Osteoblast (primary cell): Measurements from ENCODE around the gene PTGDS. TPM values are rescaled to one million over a fixed set of nuclear protein-coding genes. Genes with fewer than 3 reads are reported as not detected.

ENCODE experiments used
- DNase-seq: peaks from one replicate; pipeline ENCODE4 v3.0.0; 2011; ENCODE audit warnings: low spot score, mixed read lengths; ENCODE audit not compliant: insufficient read length; ENCODE audit errors: missing footprints
- H2AFZ ChIP-seq: 2 replicates; pipeline ENCODE4 v1.6.0; 2011; ENCODE audit warnings: mild to moderate bottlenecking, low read length
- H3K27ac ChIP-seq: 2 replicates; pipeline ENCODE4 v1.5.1; 2011; ENCODE audit warnings: mild to moderate bottlenecking, low read depth, low read length, moderate library complexity
- H3K27me3 ChIP-seq: 2 replicates; pipeline ENCODE4 v1.6.0; 2012; ENCODE audit warnings: mild to moderate bottlenecking, control low read depth, inconsistent platforms, low read length, moderate library complexity; ENCODE audit not compliant: insufficient read depth
- H3K36me3 ChIP-seq: 2 replicates; pipeline ENCODE4 v1.5.1; 2011; ENCODE audit warnings: mild to moderate bottlenecking, low read length, control low read depth, moderate library complexity; ENCODE audit not compliant: insufficient read depth
- H3K4me1 ChIP-seq: 2 replicates; pipeline ENCODE4 v1.5.1; 2011; ENCODE audit warnings: mild to moderate bottlenecking, low read length, control low read depth, moderate library complexity; ENCODE audit not compliant: insufficient read depth
- H3K4me2 ChIP-seq: 2 replicates; pipeline ENCODE4 v1.6.0; 2011; ENCODE audit warnings: mild to moderate bottlenecking, low read length; ENCODE audit not compliant: insufficient read depth
- H3K4me3 ChIP-seq: fragments of 200-600 bp; sonication (generic); 3 replicates; pipeline ENCODE4 v1.5.1; 2012; ENCODE audit warnings: mild to moderate bottlenecking, low read length, inconsistent platforms; ENCODE audit not compliant: insufficient read depth
- H3K79me2 ChIP-seq: 2 replicates; pipeline ENCODE4 v1.6.0; 2012; ENCODE audit warnings: mild to moderate bottlenecking, low read length, control low read depth, inconsistent platforms; ENCODE audit not compliant: insufficient read depth
- H3K9me3 ChIP-seq: 2 replicates; pipeline ENCODE4 v1.5.1; 2011; ENCODE audit warnings: low read depth, low read length, control low read depth
- H4K20me1 ChIP-seq: 2 replicates; pipeline ENCODE4 v1.6.0; 2012; ENCODE audit warnings: mild to moderate bottlenecking, low read length, control low read depth; ENCODE audit not compliant: insufficient read depth
- total RNA-seq: library from RNA; depleted of rRNA; stranded (reverse); fragments of >200 nt; gene quantifications from 2 replicates; pipeline ENCODE4 v1.2.3, GENCODE V29; 2012
- TF ChIP-seq, protein P1 (sequence below): IDR thresholded peaks from 2 replicates; pipeline ENCODE4 v1.5.1; 2011; ENCODE audit warnings: mild to moderate bottlenecking, low read depth, low read length, moderate library complexity; ENCODE audit errors: extremely low read depth

Gene PTGDS
- total RNA-seq, 1 donor = 57.9 TPM

GRCh38 chr9:136942881-136943230 is 34.4 kb upstream of the PTGDS start:
- no peak overlapping the region for H2AFZ ChIP-seq
- H3K4me1 ChIP-seq = peaks cover 8% of the 10 kb centered on the region
- DNase-seq = peak; percentile 83
- H3K4me2 ChIP-seq = peak overlapping the region; percentile 88
- H4K20me1 ChIP-seq = peaks cover 17% of the 10 kb centered on the region
- H3K79me2 ChIP-seq = peaks cover 39% of the 10 kb centered on the region
- peaks cover 44% of the 10 kb centered on the region for H3K36me3 ChIP-seq
- H3K27me3 ChIP-seq = no peaks in the 10 kb centered on the region
- peak overlapping the region; percentile 88 for H3K4me3 ChIP-seq
- H3K9me3 ChIP-seq = no peaks in the 10 kb centered on the region
- TF ChIP-seq, protein P1, sequence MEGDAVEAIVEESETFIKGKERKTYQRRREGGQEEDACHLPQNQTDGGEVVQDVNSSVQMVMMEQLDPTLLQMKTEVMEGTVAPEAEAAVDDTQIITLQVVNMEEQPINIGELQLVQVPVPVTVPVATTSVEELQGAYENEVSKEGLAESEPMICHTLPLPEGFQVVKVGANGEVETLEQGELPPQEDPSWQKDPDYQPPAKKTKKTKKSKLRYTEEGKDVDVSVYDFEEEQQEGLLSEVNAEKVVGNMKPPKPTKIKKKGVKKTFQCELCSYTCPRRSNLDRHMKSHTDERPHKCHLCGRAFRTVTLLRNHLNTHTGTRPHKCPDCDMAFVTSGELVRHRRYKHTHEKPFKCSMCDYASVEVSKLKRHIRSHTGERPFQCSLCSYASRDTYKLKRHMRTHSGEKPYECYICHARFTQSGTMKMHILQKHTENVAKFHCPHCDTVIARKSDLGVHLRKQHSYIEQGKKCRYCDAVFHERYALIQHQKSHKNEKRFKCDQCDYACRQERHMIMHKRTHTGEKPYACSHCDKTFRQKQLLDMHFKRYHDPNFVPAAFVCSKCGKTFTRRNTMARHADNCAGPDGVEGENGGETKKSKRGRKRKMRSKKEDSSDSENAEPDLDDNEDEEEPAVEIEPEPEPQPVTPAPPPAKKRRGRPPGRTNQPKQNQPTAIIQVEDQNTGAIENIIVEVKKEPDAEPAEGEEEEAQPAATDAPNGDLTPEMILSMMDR = no peak
- H3K27ac ChIP-seq = no peak overlapping the region

- Histone ChIP-seq H3K4me3 (peak overlapping the region; percentile 88), H3K27me3 (no peaks in the 10 kb centered on the region), H3K9me3 (no peaks in the 10 kb centered on the region), H3K4me1 (peaks cover 12% of the 10 kb centered on the region), H3K4me2 (peak overlapping the region; percentile 88), H3K27ac (peak overlapping the region; percentile 65), H2AFZ (no peak overlapping the region), H4K20me1 (peaks cover 17% of the 10 kb centered on the region), H3K36me3 (peaks cover 42% of the 10 kb centered on the region), H3K79me2 (peaks cover 39% of the 10 kb centered on the region)
- peak; percentile 99 for DNase-seq
- TF ChIP-seq, protein P1 = no peak
Measured at GRCh38 chr9:136943291-136944211, 33.8 kb upstream of the PTGDS start.

DNA sequence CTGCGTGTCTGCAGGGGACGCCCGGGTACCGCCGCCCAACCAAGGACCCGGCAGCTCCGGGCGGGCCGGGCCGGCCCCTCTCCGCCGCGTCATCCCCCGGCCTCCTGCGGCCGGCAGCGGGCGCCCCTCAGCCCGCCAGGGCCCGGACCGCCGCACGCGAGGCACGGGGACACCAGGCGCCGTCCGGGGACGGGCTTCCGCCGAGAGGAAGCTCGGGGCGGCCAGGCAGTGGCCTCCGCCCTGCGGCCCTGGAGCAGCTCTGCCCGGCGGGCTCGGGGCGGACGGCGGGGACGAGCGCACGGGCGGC is 33.1 kb upstream of the PTGDS start:
- TF ChIP-seq, protein P1 = no peak
- DNase-seq = peak; percentile 99
- Histone ChIP-seq H3K27me3 (no peaks in the 10 kb centered on the region), H4K20me1 (peaks cover 17% of the 10 kb centered on the region), H3K27ac (peak overlapping the region; percentile 65), H2AFZ (no peak overlapping the region), H3K79me2 (peaks cover 39% of the 10 kb centered on the region), H3K4me2 (peak overlapping the region; percentile 88), H3K36me3 (peaks cover 38% of the 10 kb centered on the region), H3K9me3 (no peaks in the 10 kb centered on the region), H3K4me3 (peak overlapping the region; percentile 88), H3K4me1 (peaks cover 12% of the 10 kb centered on the region)

- Histone ChIP-seq H3K27me3 (no peaks in the 10 kb centered on the region), H3K4me3 (peak within 1 kb of the TSS; percentile 88), H3K4me2 (peak within 1 kb of the TSS; percentile 88), H3K9me3 (no peaks in the 10 kb centered on the region), H2AFZ (no peak within 1 kb of the TSS), H4K20me1 (peaks cover 17% of the 10 kb centered on the region), H3K4me1 (peaks cover 12% of the 10 kb centered on the region), H3K36me3 (peaks cover 33% of the 10 kb centered on the region), H3K27ac (peak within 1 kb of the TSS; percentile 65), H3K79me2 (peaks cover 39% of the 10 kb centered on the region)
- TF ChIP-seq, protein P1 = peak; percentile 85
- peak; percentile 100 for DNase-seq
Measured at GRCh38 chr9:136944519-136945332, 32.6 kb upstream of the PTGDS start, which contains the start of the genes C8G and FBXW5. Gene C8G (plus strand): TSS chr9:136945243. CDS start chr9:136945321, 78 bp downstream. Gene FBXW5 (minus strand): TSS chr9:136944738. CDS start chr9:136944083, 655 bp downstream.
